SK-N-MC (cell line): ENCODE results near the gene TRANK1.

Experiments used
- EZH2 ChIP-seq: fragments of 200-600 bp; sonication (generic); IDR thresholded peaks from one replicate; pipeline ENCODE4 v1.6.1; 2017; ENCODE audit warnings: antibody characterized with exemption
- POLR2AphosphoS5 ChIP-seq: IDR thresholded peaks from 2 replicates; pipeline ENCODE4 v1.6.1; 2012; ENCODE audit warnings: mild to moderate bottlenecking, low read depth, low read length, borderline replicate concordance

- no peak for TF ChIP-seq POLR2AphosphoS5
- TF ChIP-seq EZH2: no peak
These were observed 15.0 kb upstream of the TRANK1 start for GRCh38 chr3:36959821-36960220.
